ENCODE measurements around the gene SPHKAP. TPM values are rescaled to one million over a fixed set of nuclear protein-coding genes. Genes with fewer than 3 reads are reported as not detected.
"Not testable (repeated sequence)": the region's sequence is repeated elsewhere in the genome, so short reads cannot be mapped to it uniquely, and the experiment has no call there.

The SPHKAP gene
- total RNA-seq, 4 donors from 2014 or later: under 0.01 TPM; not detected in 3

GRCh38 chr2:227960317-227960716 is 221.2 kb downstream of the SPHKAP start:
- DNase-seq: no peak
- Histone ChIP-seq H3K4me3 (no peak overlapping the region), H3K27me3 (no peaks in the 10 kb centered on the region), H3K9me3 (no peaks in the 10 kb centered on the region), H3K36me3 (no peaks in the 10 kb centered on the region), H3K27ac (no peak overlapping the region), H3K4me1 (no peaks in the 10 kb centered on the region)
- WGBS, 2 donors: 84 to 87% methylated on average over 3 of the region's 3 CpGs
- TF ChIP-seq, protein P1, sequence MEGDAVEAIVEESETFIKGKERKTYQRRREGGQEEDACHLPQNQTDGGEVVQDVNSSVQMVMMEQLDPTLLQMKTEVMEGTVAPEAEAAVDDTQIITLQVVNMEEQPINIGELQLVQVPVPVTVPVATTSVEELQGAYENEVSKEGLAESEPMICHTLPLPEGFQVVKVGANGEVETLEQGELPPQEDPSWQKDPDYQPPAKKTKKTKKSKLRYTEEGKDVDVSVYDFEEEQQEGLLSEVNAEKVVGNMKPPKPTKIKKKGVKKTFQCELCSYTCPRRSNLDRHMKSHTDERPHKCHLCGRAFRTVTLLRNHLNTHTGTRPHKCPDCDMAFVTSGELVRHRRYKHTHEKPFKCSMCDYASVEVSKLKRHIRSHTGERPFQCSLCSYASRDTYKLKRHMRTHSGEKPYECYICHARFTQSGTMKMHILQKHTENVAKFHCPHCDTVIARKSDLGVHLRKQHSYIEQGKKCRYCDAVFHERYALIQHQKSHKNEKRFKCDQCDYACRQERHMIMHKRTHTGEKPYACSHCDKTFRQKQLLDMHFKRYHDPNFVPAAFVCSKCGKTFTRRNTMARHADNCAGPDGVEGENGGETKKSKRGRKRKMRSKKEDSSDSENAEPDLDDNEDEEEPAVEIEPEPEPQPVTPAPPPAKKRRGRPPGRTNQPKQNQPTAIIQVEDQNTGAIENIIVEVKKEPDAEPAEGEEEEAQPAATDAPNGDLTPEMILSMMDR (IDR thresholded peaks at IDR 0.05): no peak
- TF ChIP-seq POLR2A (IDR thresholded peaks at IDR 0.05): no peak
- intact Hi-C loops (cut with DNase I): no loop called here

DNA sequence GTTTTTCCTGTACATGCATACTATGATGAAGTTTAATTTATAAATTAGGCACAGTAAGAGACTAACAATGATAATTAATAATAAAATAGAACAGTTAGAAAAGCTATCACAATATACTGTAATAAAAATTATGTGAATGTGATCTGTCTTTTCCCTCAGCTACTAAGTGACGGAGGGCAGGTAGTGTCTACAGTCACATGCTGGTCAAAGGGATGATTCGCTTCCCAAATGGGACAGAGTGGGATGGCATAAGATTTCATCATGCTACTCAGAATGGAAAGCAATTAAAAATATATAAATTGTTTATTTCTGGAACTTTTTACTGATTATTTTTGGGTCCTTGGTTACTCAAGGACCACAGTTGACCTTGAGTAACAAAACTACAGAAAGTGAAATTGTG is 238.5 kb downstream of the SPHKAP start:
- intact Hi-C loops (cut with DNase I): no loop called here
- DNase-seq: no peak
- no peak overlapping the region for H3K4me3 ChIP-seq

GRCh38 chr2:227942021-227942420 is 239.5 kb downstream of the SPHKAP start:
- TF ChIP-seq POLR2A (IDR thresholded peaks at IDR 0.05): no peak
- TF ChIP-seq, protein P1 (IDR thresholded peaks at IDR 0.05): no peak
- no peak for DNase-seq
- WGBS, 2 donors: 53 to 63% methylated on average over 2 of the region's 2 CpGs
- no peaks in the 10 kb centered on the region for H3K9me3 ChIP-seq
- intact Hi-C loops (cut with DNase I): no loop called here
- H3K27ac ChIP-seq: no peak overlapping the region
- no peaks in the 10 kb centered on the region for H3K27me3 ChIP-seq
- H3K4me1 ChIP-seq: no peaks in the 10 kb centered on the region
- H3K36me3 ChIP-seq: no peaks in the 10 kb centered on the region
- H3K4me3 ChIP-seq: no peak overlapping the region

More for the DNA sequence above, 238.5 kb downstream of the SPHKAP start:
- 38 to 86% methylated on average over 2 of the region's 2 CpGs for whole genome bisulfite sequencing, 2 donors
- TF ChIP-seq, protein P1 (IDR thresholded peaks at IDR 0.05): no peak
- no peak for TF ChIP-seq POLR2A (IDR thresholded peaks at IDR 0.05)
- H3K4me1 ChIP-seq: no peaks in the 10 kb centered on the region
- no peak overlapping the region for H3K27ac ChIP-seq
- H3K36me3 ChIP-seq: no peaks in the 10 kb centered on the region
- H3K27me3 ChIP-seq: no peaks in the 10 kb centered on the region
- H3K9me3 ChIP-seq: no peaks in the 10 kb centered on the region

DNA sequence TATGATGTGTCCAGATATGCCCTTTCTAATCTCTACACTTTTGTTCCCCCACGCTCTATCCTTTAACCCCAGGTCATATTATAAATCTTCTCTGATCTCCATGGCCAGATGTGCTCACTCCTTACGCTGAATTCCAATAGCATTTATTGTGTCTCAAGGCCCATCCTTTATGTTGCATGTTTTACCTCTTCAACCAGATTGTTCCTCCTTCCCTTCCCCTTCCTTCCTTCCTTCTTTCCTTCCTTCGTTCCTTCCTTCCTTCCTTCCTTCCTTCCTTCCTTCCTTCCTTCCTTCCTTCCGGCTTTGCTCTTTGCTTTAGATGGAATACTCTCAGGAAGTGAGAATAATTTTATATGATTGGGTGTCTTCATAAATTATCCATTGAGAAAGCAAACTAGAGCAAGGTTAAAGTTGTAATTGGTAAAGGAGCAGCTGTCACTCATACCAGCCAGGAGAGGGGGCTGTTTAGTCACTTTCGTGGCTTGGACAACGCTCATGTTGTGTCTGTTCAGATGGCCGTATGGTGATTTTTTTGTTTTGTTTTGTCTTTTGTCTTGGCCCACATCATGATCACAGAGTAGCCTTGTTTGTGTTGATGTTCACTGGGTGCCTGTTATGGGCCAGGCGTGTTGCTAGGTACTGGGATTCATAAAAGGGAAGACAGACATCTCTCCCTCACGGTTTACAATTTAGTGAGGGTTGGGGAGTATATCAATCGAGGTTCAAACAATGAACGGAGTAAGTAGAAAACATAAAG is 242.0 kb downstream of the SPHKAP start:
- Histone ChIP-seq H3K27ac (no peak overlapping the region), H3K36me3 (no peaks in the 10 kb centered on the region), H3K4me1 (no peaks in the 10 kb centered on the region), H3K9me3 (no peaks in the 10 kb centered on the region), H3K27me3 (no peaks in the 10 kb centered on the region), H3K4me3 (no peak overlapping the region)
- DNase-seq: no peak
- 47 to 51% methylated on average over 10 to 11 of the region's 11 CpGs for WGBS, 2 donors
- intact Hi-C loops (cut with DNase I): no loop called here
- TF ChIP-seq POLR2A (IDR thresholded peaks at IDR 0.05): no peak
- TF ChIP-seq, protein P1 (IDR thresholded peaks at IDR 0.05): peak in 1 of 6 experiments; percentile 35

GRCh38 chr2:227936249-227936648 is 245.2 kb downstream of the SPHKAP start:
- H3K27me3 ChIP-seq; DNase-seq; H3K4me3 ChIP-seq; H3K36me3 ChIP-seq; intact Hi-C loops (cut with DNase I); H3K9me3 ChIP-seq; H3K4me1 ChIP-seq; H3K27ac ChIP-seq: not testable (repeated sequence)
- WGBS, 2 donors: 65 to 75% methylated on average over 6 to 7 of the region's 7 CpGs
